NT2/D1 (cell line): Measurements from ENCODE around the gene SCUBE3.
A peak's percentile ranks its signal among the peaks of the same experiment; 100 is the strongest.

Experiments used
- DNase-seq: peaks from one replicate; pipeline ENCODE4 v3.0.0-alpha.2; 2011; ENCODE audit warnings: low read depth, low spot score
- H3K27me3 ChIP-seq: 2 replicates; pipeline ENCODE4 v1.6.0; 2011; ENCODE audit warnings: mild to moderate bottlenecking; ENCODE audit not compliant: insufficient read length, insufficient read depth
- H3K36me3 ChIP-seq: 2 replicates; pipeline ENCODE4 v1.6.1; 2011; ENCODE audit warnings: mild to moderate bottlenecking, low read length, mixed read lengths; ENCODE audit not compliant: insufficient read depth, insufficient read length
- H3K4me1 ChIP-seq: 2 replicates; pipeline ENCODE4 v1.5.1; 2011; ENCODE audit not compliant: insufficient read depth, insufficient read length
- H3K4me3 ChIP-seq: 2 replicates; pipeline ENCODE4 v1.5.1; 2011; ENCODE audit warnings: low read depth; ENCODE audit not compliant: insufficient read length
- H3K9ac ChIP-seq: 2 replicates; pipeline ENCODE4 v1.6.0; 2011; ENCODE audit warnings: low read depth; ENCODE audit not compliant: insufficient read length
- H3K9me3 ChIP-seq: 2 replicates; pipeline ENCODE4 v1.5.1; 2011; ENCODE audit warnings: mild to moderate bottlenecking, low read length; ENCODE audit not compliant: insufficient read depth
- SUZ12 ChIP-seq: IDR thresholded peaks from 2 replicates; pipeline ENCODE4 v1.6.1; 2011; ENCODE audit not compliant: insufficient read length, insufficient read depth; ENCODE audit errors: extremely low read depth
- YY1 ChIP-seq: IDR thresholded peaks from 2 replicates; pipeline ENCODE4 v1.6.1; 2011; ENCODE audit not compliant: insufficient read length, insufficient read depth
- ZNF274 ChIP-seq: IDR thresholded peaks from 2 replicates; pipeline ENCODE4 v1.6.1; 2011; ENCODE audit warnings: mild to moderate bottlenecking, low read depth, low read length

The SCUBE3 gene

DNA sequence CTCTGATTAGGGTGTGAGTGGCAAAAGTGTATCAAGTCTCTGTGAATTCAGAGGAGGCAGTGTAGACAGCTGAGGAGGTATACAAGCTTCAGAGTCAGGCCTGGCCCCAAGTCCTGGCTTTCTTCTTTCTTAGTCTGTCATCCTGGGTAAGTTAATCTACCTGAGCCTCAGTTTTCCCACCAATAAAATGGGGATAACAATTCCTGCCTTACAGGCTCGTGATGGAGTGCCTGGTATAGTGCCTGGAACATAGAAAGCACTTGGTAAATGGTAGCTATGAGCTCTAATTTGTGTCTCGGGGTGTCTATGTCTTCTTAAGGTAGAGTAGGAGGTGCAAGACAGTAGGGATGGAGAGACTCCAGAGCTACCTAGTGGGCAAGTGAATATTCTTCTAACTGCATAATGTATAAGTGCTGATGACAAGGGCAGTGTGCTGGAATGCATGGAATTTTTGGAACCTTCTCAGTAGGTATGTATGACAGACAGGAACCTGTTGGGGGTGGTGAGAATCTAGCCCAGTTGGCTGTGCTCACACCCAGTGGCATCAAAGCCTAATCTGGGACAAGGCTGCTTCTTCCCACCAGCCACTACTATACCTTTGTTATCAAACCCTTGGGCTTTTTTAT, 4.0 kb upstream of the SCUBE3 start:
- no peak overlapping the region for H3K4me3 ChIP-seq
- H3K9me3 ChIP-seq: no peaks in the 10 kb centered on the region
- H3K27me3 ChIP-seq: peaks cover 73% of the 10 kb centered on the region
- DNase-seq: no peak
- H3K4me1 ChIP-seq: peaks cover 10% of the 10 kb centered on the region
- H3K9ac ChIP-seq: no peak overlapping the region
- H3K36me3 ChIP-seq: no peaks in the 10 kb centered on the region
- no peak for TF ChIP-seq YY1
- TF ChIP-seq ZNF274: no peak
- no peak for TF ChIP-seq SUZ12

GRCh38 chr6:35213298-35213791, 411 bp upstream of the SCUBE3 start:
- peaks cover 56% of the 10 kb centered on the region for H3K27me3 ChIP-seq
- H3K4me3 ChIP-seq: peak overlapping the region; percentile 59
- TF ChIP-seq SUZ12: no peak

GRCh38 chr6:35214869-35215664, 1.3 kb downstream of the SCUBE3 start:
- TF ChIP-seq SUZ12: no peak
- TF ChIP-seq ZNF274: no peak
- TF ChIP-seq YY1: no peak
- H3K36me3 ChIP-seq: peaks cover 17% of the 10 kb centered on the region
- DNase-seq: no peak
- H3K9me3 ChIP-seq: no peaks in the 10 kb centered on the region
- peaks cover 39% of the 10 kb centered on the region for H3K27me3 ChIP-seq
- peaks cover 29% of the 10 kb centered on the region for H3K4me1 ChIP-seq
- H3K9ac ChIP-seq: peak overlapping the region; percentile 83
- H3K4me3 ChIP-seq: peak overlapping the region; percentile 59

More at GRCh38 chr6:35213298-35213791, 411 bp upstream of the SCUBE3 start:
- DNase-seq: no peak
- Histone ChIP-seq H3K4me1 (peaks cover 28% of the 10 kb centered on the region), H3K9me3 (no peaks in the 10 kb centered on the region), H3K36me3 (peaks cover 6% of the 10 kb centered on the region), H3K9ac (peak overlapping the region; percentile 51)

- TF ChIP-seq SUZ12: no peak
- Histone ChIP-seq H3K36me3 (peaks cover 22% of the 10 kb centered on the region), H3K4me3 (no peak overlapping the region), H3K9ac (peak overlapping the region; percentile 33), H3K4me1 (peaks cover 29% of the 10 kb centered on the region), H3K27me3 (peaks cover 34% of the 10 kb centered on the region), H3K9me3 (no peaks in the 10 kb centered on the region)
- DNase-seq: no peak
Measured at GRCh38 chr6:35215665-35216411, 2.1 kb downstream of the SCUBE3 start.

GRCh38 chr6:35216412-35216732, 2.6 kb downstream of the SCUBE3 start:
- DNase-seq: no peak
- Histone ChIP-seq H3K9me3 (no peaks in the 10 kb centered on the region), H3K4me3 (no peak overlapping the region), H3K4me1 (peaks cover 29% of the 10 kb centered on the region), H3K9ac (no peak overlapping the region), H3K36me3 (peaks cover 27% of the 10 kb centered on the region), H3K27me3 (peaks cover 32% of the 10 kb centered on the region)
- TF ChIP-seq ZNF274: no peak
- TF ChIP-seq YY1: no peak
- TF ChIP-seq SUZ12: no peak

DNA sequence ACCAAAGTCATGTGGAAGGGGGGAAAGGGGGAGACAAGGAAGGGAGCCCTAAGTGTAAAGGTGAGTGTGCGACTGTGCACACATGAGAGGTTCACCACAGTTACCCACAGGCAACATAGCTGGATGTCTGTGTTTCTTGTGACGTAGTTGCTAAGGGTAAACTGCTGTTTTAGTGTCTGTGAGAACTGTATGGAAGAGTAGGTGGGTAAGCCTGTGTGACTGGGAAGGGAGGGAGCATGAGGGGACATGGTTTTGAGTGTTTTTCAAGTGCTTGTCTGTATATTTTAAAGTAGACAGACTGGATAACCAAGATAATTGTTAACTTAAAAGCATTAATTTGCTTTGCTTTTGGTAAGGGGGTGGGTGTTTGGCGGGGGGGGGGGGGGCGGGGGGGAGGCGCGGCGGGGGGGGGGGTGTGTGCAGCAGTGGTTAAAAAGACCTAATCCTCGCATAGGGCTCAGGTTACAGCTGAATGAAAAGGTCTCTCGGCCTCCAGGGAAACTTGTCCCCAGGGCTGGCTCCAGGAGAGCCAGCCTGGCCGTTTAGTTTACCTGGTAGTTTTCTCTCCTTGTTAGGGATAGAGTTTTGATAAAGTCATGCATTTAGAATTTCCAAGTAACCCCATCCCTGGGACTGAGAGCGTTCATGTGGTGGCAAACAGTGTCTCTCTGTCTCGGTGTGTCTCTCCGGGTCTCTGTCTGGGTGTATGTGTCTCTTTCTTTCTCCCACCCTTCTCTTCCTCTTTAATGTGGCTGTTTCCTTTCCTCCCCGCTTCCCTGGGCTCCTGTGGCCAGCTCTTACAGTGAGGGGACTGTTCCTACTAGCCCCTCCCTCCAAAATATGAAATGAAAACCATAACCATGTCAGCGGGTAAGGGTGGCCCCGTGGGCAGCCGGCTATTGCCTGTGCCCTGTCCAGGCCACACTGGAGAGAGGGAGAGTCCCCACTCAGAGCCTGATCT, 3.4 kb downstream of the SCUBE3 start:
- Histone ChIP-seq H3K4me3 (no peak overlapping the region), H3K9ac (peak overlapping the region; percentile 62), H3K36me3 (peaks cover 33% of the 10 kb centered on the region), H3K4me1 (peaks cover 29% of the 10 kb centered on the region), H3K9me3 (no peaks in the 10 kb centered on the region), H3K27me3 (peaks cover 29% of the 10 kb centered on the region)
- TF ChIP-seq SUZ12 (no peak), ZNF274 (no peak), YY1 (no peak)
- DNase-seq: no peak

DNA sequence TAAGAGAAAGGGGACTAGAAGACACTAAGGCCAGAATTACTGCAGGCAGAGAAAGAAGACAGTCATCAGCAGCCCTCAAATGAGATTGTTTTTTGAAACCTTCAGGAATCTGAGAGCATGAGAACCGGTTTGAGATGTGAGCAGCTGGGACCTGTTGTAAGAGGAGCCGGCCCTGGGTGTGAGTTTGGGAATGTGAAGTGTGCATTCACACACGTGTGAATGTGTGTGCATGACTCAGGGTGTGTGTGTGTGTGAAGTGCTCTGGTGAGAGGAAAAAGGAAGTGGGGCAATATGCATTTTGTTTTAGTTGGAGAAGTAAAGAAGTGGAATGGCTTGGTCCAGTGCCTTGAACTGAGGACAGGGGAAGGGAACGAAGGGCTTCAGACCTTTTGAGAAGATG, 4.3 kb downstream of the SCUBE3 start:
- TF ChIP-seq ZNF274: no peak
- no peak for TF ChIP-seq YY1
- TF ChIP-seq SUZ12: no peak
- Histone ChIP-seq H3K9me3 (no peaks in the 10 kb centered on the region), H3K4me1 (peaks cover 26% of the 10 kb centered on the region), H3K36me3 (peaks cover 33% of the 10 kb centered on the region), H3K9ac (peak overlapping the region; percentile 62), H3K27me3 (peaks cover 20% of the 10 kb centered on the region), H3K4me3 (no peak overlapping the region)
- no peak for DNase-seq
